HCT116 (cell line): ENCODE data around the gene TMIGD3. TPM values are rescaled to one million over a fixed set of nuclear protein-coding genes. Genes with fewer than 3 reads are reported as not detected.

Source experiments
- ATAC-seq: fragments of 200-7000 bp; cut with Tn5 transposase; 2 replicates; pipeline ENCODE4 v1.9.1; 2020; ENCODE audit warnings: mild to moderate bottlenecking, moderate library complexity
- BruUV-seq: library from RNA; stranded (reverse); fragments of 400-500 nt; replicated peaks from 2 replicates; lab custom pipeline; 2021; lab: Mats Ljungman, UMichigan
- CTCF ChIA-PET: fragments of 300-600 bp; sonication (Branson Sonifier 250); formaldehyde crosslinking; loops from one replicate; lab custom pipeline; 2021; ENCODE audit warnings: antibody characterized with exemption; lab: Charles Lee
- POLR2A ChIA-PET: fragments of 300-600, 350-600 bp; sonication (Branson Sonifier 250); formaldehyde crosslinking; loops from one replicate; lab custom pipeline; 2021; ENCODE audit warnings: antibody characterized with exemption; lab: Charles Lee
- RAD21 ChIA-PET, 2 experiments: fragments of 300-600 bp; sonication (Branson Sonifier 250); formaldehyde crosslinking; loops; one replicate each; lab custom pipeline; 2023; ENCODE audit warnings: low total read pairs in 2 of 2; ENCODE audit not compliant: uncharacterized antibody in 2 of 2, unreplicated experiment in 2 of 2, low non-redundant PET in 1 of 2; lab: Charles Lee
- DNase-seq: peaks from one replicate; pipeline ENCODE4 v3.0.0-alpha.2; 2010; ENCODE audit warnings: low read depth, low spot score
- H2AFZ ChIP-seq: fragments of 200-600 bp; shearing (Covaris generic), sonication (generic); 2 replicates; pipeline ENCODE4 v1.6.1; 2017; ENCODE audit warnings: low read depth, mixed run types, mixed read lengths, antibody characterized with exemption, low read length; ENCODE audit not compliant: poor library complexity, severe bottlenecking
- H3K27ac ChIP-seq: 2 replicates; pipeline ENCODE4 v1.5.1; 2012; ENCODE audit warnings: low read depth, low read length
- H3K27me3 ChIP-seq: fragments of 200-600 bp; sonication (generic); 2 replicates; pipeline ENCODE4 v1.6.1; 2016; ENCODE audit warnings: mixed run types, low read length, mixed read lengths; ENCODE audit not compliant: insufficient read depth
- H3K36me3 ChIP-seq, 2 experiments: fragments of 200-500 bp in 1 of 2; fragments of 200-600 bp in 1 of 2; sonication (Bioruptor generic) in 1 of 2; sonication (generic) in 1 of 2; 2 replicates each; pipeline versions ENCODE4 v1.5.1 to v1.6.1; 2014 to 2016; ENCODE audit warnings: low read length in 2 of 2, inconsistent platforms in 1 of 2, mixed read lengths in 1 of 2, mixed run types in 1 of 2; ENCODE audit not compliant: insufficient read depth in 2 of 2, control insufficient read depth in 1 of 2
- H3K4me1 ChIP-seq, 2 experiments: fragments of 200-600 bp in 1 of 2; sonication (generic) in 1 of 2; 2 replicates each; pipeline versions ENCODE4 v1.5.1 to v1.6.1; 2012 to 2017; ENCODE audit warnings: low read length in 2 of 2, inconsistent platforms in 1 of 2, mild to moderate bottlenecking in 1 of 2, mixed read lengths in 1 of 2, mixed run types in 1 of 2, moderate library complexity in 1 of 2; ENCODE audit not compliant: insufficient read depth in 2 of 2, control insufficient read depth in 1 of 2
- H3K4me2 ChIP-seq: fragments of 200-600 bp; sonication (generic); 2 replicates; pipeline ENCODE4 v1.6.1; 2017; ENCODE audit warnings: mixed run types, low read length, mixed read lengths
- H3K4me3 ChIP-seq, 2 experiments: fragments of 200-600 bp in 1 of 2; sonication (generic) in 1 of 2; replicated peaks in 1 of 2; 2 replicates each; pipeline ENCODE4 v1.5.1; 2011 to 2016; ENCODE audit warnings: low read length in 2 of 2, control low read depth in 1 of 2, low read depth in 1 of 2, mild to moderate bottlenecking in 1 of 2, mixed read lengths in 1 of 2, mixed run types in 1 of 2
- H3K79me2 ChIP-seq: fragments of 200-600 bp; sonication (generic); 2 replicates; pipeline ENCODE4 v1.6.1; 2017; ENCODE audit warnings: mild to moderate bottlenecking, mixed run types, low read length, moderate library complexity, mixed read lengths; ENCODE audit not compliant: insufficient read depth
- H3K9ac ChIP-seq: fragments of 200-600 bp; sonication (generic); 2 replicates; pipeline ENCODE4 v1.6.1; 2016; ENCODE audit warnings: low read length, mixed read lengths
- H3K9me2 ChIP-seq: fragments of 200-600 bp; sonication (generic), shearing (Covaris generic); 2 replicates; pipeline ENCODE4 v1.6.1; 2017; ENCODE audit warnings: mixed run types, mild to moderate bottlenecking, moderate library complexity; ENCODE audit not compliant: insufficient read depth
- H3K9me3 ChIP-seq, 2 experiments: fragments of 200-500 bp in 1 of 2; fragments of 200-600 bp in 1 of 2; sonication (Bioruptor generic) in 1 of 2; sonication (generic) in 1 of 2; 2 replicates each; pipeline ENCODE4 v1.6.1; 2014 to 2017; ENCODE audit warnings: low read length in 2 of 2, mixed read lengths in 2 of 2, inconsistent platforms in 1 of 2, low read depth in 1 of 2, mild to moderate bottlenecking in 1 of 2, mixed run types in 1 of 2, moderate library complexity in 1 of 2; ENCODE audit not compliant: control insufficient read depth in 1 of 2, insufficient read depth in 1 of 2
- H4K20me1 ChIP-seq: fragments of 200-600 bp; sonication (generic), shearing (Covaris generic); 2 replicates; pipeline ENCODE4 v1.6.1; 2017; ENCODE audit warnings: mixed run types, mild to moderate bottlenecking, moderate library complexity; ENCODE audit not compliant: insufficient read depth
- CTCF ChIP-seq, 3 experiments: fragments of 200-600 bp in 1 of 3; sonication (generic) in 1 of 3; IDR thresholded peaks in 2 of 3; conservative IDR thresholded peaks in 1 of 3; 2 replicates each; pipeline ENCODE4 v1.5.1; 2012 to 2017; ENCODE audit warnings: low read depth in 2 of 3, low read length in 2 of 3, antibody characterized with exemption in 1 of 3, borderline replicate concordance in 1 of 3, control low read depth in 1 of 3, mild to moderate bottlenecking in 1 of 3, mixed read lengths in 1 of 3, mixed run types in 1 of 3, moderate library complexity in 1 of 3; ENCODE audit not compliant: insufficient read depth in 1 of 3
- EGR1 ChIP-seq: IDR thresholded peaks from 2 replicates; pipeline ENCODE4 v1.6.1; 2012; ENCODE audit warnings: low read depth
- ELF1 ChIP-seq: IDR thresholded peaks from 2 replicates; pipeline ENCODE4 v1.6.1; 2012; ENCODE audit warnings: low read depth, borderline replicate concordance
- FOSL1 ChIP-seq: IDR thresholded peaks from 2 replicates; pipeline ENCODE4 v1.6.1; 2012; ENCODE audit warnings: low read depth
- JUND ChIP-seq: IDR thresholded peaks from 2 replicates; pipeline ENCODE4 v1.6.1; 2012
- POLR2A ChIP-seq: IDR thresholded peaks from 2 replicates; pipeline ENCODE4 v1.7.0; 2011; ENCODE audit warnings: borderline replicate concordance; ENCODE audit not compliant: insufficient read depth, insufficient read length; ENCODE audit errors: extremely low read depth
- POLR2AphosphoS5 ChIP-seq: IDR thresholded peaks from 2 replicates; pipeline ENCODE4 v1.6.1; 2011; ENCODE audit warnings: mild to moderate bottlenecking, low read depth, low read length, moderate library complexity
- REST ChIP-seq: IDR thresholded peaks from 2 replicates; pipeline ENCODE4 v1.6.1; 2012; ENCODE audit warnings: low read depth
- SIN3A ChIP-seq: IDR thresholded peaks from 2 replicates; pipeline ENCODE4 v1.6.1; 2012; ENCODE audit warnings: low read depth
- SP1 ChIP-seq: IDR thresholded peaks from 2 replicates; pipeline ENCODE4 v1.6.1; 2012; ENCODE audit warnings: low read depth
- intact Hi-C: fragments of 100-400 bp; cut with micrococcal nuclease; formaldehyde crosslinking; loops from 2 replicates; pipeline ENCODE4 v1.10.0; 2022
- total RNA-seq: library from RNA; stranded (reverse); gene quantifications from one replicate; pipeline ENCODE4 v1.2.1, GENCODE V29; 2021; ENCODE audit not compliant: unreplicated experiment

Gene TMIGD3
- total RNA-seq, 1 experiment from 2014 or later = not detected

GRCh38 chr1:111469539-111469938 lies 33.9 kb downstream of the TMIGD3 start:
- ChIA-PET RAD21 (no interaction called here), POLR2A (no interaction called here), CTCF (interaction anchor here (1.4 kb wide), 1 partner anchor 12 kb away, joined by 6 read pairs; no protein-coding TSS in a partner anchor)
- no peaks in the 10 kb centered on the region for H3K27me3 ChIP-seq
- BruUV-seq = no TSS peak
- no peaks in the 10 kb centered on the region for H3K9me2 ChIP-seq
- H3K27ac ChIP-seq = no peak overlapping the region
- TF ChIP-seq POLR2A (no peak), JUND (no peak), ELF1 (no peak), CTCF (IDR thresholded peaks at IDR 0.05 in 2 of 3, conservative IDR thresholded peaks at IDR 0.05 in 1 of 3; ENCODE audit: borderline replicate concordance in 1 of 3, insufficient read depth in 1 of 3, low read depth in 2 of 3, low read length in 2 of 3) (no peak)
- no peak for ATAC-seq
- H3K4me1 ChIP-seq = no peaks in the 10 kb centered on the region
- intact Hi-C loops = no loop called here
- no peaks in the 10 kb centered on the region for H3K79me2 ChIP-seq
- no peak overlapping the region for H2AFZ ChIP-seq
- no peaks in the 10 kb centered on the region for H4K20me1 ChIP-seq
- no peak for DNase-seq
- H3K9ac ChIP-seq = no peak overlapping the region
- no peaks in the 10 kb centered on the region for H3K36me3 ChIP-seq
- H3K4me3 ChIP-seq = no peak overlapping the region
- no peak overlapping the region for H3K4me2 ChIP-seq
- H3K9me3 ChIP-seq = no peaks in the 10 kb centered on the region

GRCh38 chr1:111468717-111469100 lies 34.7 kb downstream of the TMIGD3 start:
- intact Hi-C loops = no loop called here
- no TSS peak for BruUV-seq
- Histone ChIP-seq H3K9me2 (no peaks in the 10 kb centered on the region), H3K4me3 (no peak overlapping the region), H3K4me1 (no peaks in the 10 kb centered on the region), H3K4me2 (no peak overlapping the region), H3K36me3 (no peaks in the 10 kb centered on the region), H2AFZ (no peak overlapping the region), H3K9me3 (no peaks in the 10 kb centered on the region), H3K27ac (no peak overlapping the region), H4K20me1 (no peaks in the 10 kb centered on the region), H3K79me2 (no peaks in the 10 kb centered on the region), H3K27me3 (no peaks in the 10 kb centered on the region), H3K9ac (no peak overlapping the region)
- POLR2A ChIA-PET = no interaction called here
- CTCF ChIA-PET = interaction anchor here (1.4 kb wide), 1 partner anchor 13 kb away, joined by 6 read pairs; no protein-coding TSS in a partner anchor
- RAD21 ChIA-PET = no interaction called here
- ATAC-seq (no peak), DNase-seq (no peak)
- no peak for TF ChIP-seq POLR2AphosphoS5
- TF ChIP-seq FOSL1 = no peak
- TF ChIP-seq SIN3A = no peak
- no peak for TF ChIP-seq EGR1
- TF ChIP-seq ELF1 = no peak
- no peak for TF ChIP-seq SP1
- TF ChIP-seq CTCF (IDR thresholded peaks at IDR 0.05 in 2 of 3, conservative IDR thresholded peaks at IDR 0.05 in 1 of 3; ENCODE audit: borderline replicate concordance in 1 of 3, insufficient read depth in 1 of 3, low read depth in 2 of 3, low read length in 2 of 3) = no peak
- no peak for TF ChIP-seq REST
